T1000 (cell line): ENCODE measurements around the gene METTL26.
"Not testable (repeated sequence)": the region's sequence is repeated elsewhere in the genome, so short reads cannot be mapped to it uniquely, and the experiment has no call there.

Experiments
- DNase-seq: peaks from one replicate; lab custom pipeline; 2025; ENCODE audit warnings: mixed read lengths; lab: John Stamatoyannopoulos, UW

METTL26 gene

DNA sequence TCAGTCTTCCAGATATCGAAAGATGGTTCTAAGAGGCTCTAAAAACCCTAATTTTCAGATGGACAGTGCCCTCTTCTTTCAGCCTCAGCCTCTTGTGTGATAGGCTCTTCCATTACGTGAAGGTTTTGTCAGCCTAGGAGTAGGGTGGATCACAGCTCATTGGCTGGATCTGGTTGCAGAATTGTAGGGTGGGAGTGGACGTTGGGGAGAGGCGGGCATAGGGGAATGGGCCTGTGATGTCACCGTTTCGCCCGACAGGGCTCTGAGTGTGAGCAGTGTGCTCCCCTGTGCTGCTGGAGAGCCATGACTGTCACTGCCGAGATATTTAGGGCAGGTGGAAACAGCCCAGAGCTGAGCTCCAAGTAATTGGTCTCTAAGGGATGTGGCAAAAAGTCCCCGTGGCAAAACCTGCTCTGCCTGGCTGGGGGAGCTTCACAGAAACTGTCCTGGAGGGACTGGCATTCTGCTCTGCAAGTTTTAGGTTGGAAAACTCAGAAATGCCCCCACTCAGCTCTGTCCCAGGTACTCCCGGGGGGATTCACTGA, 11.5 kb downstream of the METTL26 start:
- DNase-seq: no peak

DNA sequence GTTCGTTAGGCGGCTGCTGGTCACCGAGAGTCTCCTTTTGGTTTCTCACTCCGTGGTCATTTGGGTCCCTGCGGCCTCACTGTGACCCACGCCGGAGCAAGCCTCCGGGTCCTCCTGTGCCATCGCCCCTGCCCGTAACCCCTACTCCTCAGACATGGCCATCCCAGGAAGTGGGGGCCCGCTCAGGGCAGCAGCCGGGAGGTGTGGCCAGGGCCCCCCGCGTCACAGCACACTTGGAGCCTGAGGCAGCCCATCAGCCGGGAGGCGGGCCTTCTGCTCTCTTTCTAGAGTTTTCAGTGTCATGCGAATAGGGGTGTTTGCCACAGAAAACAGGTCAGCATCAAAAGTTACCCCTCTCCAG, 13.2 kb downstream of the METTL26 start:
- no peak for DNase-seq

- no peak for DNase-seq
Observed at GRCh38 chr16:621526-622105, 14.5 kb downstream of the METTL26 start.

DNA sequence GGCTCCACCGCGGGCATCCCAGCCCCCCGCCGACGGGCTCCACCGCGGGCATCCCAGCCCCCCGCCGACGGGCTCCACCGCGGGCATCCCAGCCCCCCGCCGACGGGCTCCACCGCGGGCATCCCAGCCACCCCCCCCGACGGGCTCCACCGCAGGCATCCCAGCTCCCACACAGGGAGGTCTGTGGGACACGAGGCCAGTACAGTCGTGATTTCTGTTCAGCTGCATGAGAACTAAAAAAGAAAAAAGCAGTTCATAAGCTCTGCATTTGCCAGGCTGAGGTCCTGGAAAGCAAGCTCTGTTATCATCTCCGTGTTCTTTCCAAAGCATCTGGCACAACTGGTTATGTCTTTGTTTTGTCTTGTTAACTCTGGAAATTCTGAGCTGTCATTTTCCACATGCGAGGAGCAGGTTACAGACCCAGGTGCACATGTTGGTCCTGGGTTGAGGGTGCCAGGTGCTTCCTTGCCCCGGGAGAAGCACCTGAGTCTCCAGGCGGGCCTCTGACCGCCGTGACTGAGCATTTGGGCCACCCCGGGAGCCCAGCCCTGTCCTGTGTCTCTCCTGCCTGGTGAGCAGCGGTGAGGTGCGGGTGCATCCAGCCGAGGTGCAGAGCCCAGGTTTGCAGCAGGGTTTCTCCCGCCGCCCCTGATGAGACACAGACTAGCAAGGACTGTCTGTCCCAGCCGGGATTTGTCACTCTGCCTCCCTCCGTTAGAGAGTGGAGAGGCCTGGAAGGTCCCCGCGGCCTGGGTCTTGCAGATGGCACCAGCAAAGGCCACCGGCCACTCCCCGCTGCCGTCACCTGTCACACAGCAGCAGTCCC, 15.2 kb downstream of the METTL26 start:
- DNase-seq: no peak

GRCh38 chr16:619476-620100, 16.5 kb downstream of the METTL26 start:
- no peak for DNase-seq

GRCh38 chr16:617855-618254, 18.2 kb downstream of the METTL26 start:
- DNase-seq: no peak

DNA sequence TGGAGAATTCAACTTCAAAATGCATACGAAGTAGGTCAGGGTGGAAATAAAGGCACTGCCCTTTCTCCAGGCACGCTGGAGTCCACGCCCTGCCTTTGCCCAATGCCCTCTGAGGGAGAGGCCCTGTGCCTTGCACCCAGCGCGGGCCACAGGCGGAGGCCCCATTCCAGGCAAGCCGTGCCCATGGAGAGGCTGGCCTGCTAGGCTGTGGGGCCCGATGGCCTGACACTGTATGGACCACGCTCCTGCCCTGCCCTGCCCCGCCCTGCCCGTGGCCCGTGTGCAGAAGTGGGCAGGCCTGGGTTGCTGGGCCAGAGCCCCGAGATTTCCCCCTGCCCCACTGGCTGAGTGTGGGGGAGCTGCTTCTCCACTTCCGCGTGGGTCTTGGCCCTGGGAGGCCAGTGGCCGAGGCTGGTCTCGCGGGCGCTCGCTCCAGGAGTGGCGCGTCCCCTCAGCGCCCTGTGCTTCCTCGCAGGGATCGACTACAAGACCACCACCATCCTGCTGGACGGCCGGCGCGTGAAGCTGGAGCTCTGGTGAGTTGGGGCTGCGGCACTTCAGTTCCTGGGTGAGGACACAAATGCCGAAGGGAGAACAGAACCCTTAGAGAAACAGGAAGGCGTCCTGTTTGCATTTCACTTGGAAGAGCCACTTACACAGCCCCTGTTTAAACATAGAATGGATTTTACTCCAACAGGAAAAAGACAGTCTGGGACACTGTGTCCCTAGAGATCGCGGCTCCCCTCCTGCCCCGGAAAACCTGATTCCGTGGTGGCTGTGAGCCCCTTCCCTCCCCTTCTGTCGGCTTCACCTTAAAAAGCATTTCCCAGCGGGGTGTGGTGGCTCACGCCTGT, 19.1 kb downstream of the METTL26 start:
- DNase-seq: no peak

DNA sequence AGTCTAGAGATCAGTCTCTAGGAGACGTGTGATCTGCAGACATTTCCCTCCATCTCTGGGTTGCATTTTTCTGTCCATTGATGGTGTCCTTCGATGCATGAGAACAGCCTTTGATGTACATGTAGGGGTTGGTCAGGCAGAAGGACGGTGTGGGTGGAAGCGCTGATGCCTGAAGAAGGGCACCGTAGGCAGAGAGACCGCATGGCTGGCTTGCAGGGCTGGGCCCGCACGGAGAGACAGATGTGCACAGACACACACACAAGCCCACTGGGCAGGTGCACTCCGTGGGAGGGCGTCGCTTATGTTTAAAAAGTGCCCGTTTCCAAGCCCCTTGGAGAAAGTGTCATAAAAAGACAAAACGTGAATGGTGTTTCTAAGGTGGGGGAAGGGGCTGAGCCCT, 21.0 kb downstream of the METTL26 start:
- no peak for DNase-seq

- DNase-seq: no peak
Observed at GRCh38 chr16:610513-611381, 25.4 kb downstream of the METTL26 start.

GRCh38 chr16:609984-610383, 26.1 kb downstream of the METTL26 start:
- no peak for DNase-seq

- no peak for DNase-seq
Observed at GRCh38 chr16:609316-609715, 26.8 kb downstream of the METTL26 start.

- no peak for DNase-seq
Observed at GRCh38 chr16:608019-608418, 28.1 kb downstream of the METTL26 start.

DNA sequence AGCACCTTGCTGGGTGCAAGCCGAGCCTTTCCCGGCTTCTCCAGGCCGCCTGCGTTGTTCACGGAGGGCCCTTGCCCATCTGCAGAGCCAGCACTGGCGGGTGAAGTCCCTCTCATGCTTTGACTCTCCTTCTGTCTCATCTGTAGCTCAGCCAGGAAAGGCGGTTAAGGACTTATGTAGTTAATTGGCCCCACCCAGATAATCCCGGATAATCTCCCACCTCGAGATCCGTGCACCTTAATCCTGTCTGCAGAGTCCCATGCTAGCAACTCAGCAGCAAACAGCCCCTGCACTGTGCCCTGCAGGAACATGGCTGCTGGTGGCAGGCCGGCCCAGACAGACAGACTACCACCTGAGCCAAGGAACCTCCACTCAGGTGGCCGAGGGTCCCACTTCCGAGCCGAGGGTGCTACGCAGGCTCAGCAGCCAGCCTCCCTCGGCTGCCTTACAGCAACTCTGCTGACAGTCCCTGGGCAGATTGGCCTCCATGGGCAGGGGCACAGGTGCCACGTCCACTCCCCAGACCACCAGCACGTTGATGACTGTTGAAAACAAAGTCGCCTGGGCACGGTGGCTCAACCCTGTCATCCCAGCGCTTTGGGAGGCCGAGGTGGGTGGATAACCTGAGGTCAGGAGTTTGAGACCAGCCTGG, 29.3 kb downstream of the METTL26 start:
- DNase-seq: no peak

DNA sequence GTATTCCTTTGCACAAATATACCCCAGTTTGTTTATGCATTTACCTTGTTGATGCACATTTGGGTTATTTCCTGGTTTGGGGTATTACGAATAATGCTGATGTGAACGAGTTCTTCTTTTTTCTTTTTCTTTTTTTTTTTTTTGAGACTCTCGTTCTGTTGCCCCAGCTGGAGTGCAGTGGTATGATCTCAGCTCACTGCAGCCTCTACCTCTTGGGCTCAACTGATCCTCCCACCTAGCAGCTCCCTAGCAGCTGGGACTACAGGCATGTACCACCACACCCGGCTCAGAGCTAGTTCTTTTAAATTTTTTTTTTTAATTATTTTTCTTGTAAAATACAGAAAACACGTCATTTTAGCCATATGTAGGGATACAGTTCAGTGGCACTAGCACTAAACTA, 32.2 kb downstream of the METTL26 start:
- no peak for DNase-seq

DNA sequence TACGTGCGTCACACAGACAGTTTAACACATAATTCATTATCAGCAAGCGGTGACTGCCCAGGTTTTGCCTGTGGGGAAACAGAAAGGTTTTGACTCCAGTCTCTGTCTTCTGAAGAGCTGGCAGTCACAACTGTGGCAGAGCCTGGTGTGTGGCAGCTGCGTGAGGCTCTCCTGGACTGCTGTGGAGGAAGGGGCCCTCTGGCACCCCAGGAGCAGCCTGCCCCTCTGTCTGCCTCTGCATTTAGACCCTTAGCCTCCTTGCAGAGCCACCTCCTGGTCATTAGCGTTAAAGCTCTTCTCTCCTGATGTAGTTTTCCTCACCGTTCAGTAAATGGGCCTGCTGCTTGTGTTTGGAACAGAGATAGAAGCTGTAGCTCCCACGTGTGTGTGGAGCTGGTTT, 35.3 kb downstream of the METTL26 start:
- DNase-seq: no peak

DNA sequence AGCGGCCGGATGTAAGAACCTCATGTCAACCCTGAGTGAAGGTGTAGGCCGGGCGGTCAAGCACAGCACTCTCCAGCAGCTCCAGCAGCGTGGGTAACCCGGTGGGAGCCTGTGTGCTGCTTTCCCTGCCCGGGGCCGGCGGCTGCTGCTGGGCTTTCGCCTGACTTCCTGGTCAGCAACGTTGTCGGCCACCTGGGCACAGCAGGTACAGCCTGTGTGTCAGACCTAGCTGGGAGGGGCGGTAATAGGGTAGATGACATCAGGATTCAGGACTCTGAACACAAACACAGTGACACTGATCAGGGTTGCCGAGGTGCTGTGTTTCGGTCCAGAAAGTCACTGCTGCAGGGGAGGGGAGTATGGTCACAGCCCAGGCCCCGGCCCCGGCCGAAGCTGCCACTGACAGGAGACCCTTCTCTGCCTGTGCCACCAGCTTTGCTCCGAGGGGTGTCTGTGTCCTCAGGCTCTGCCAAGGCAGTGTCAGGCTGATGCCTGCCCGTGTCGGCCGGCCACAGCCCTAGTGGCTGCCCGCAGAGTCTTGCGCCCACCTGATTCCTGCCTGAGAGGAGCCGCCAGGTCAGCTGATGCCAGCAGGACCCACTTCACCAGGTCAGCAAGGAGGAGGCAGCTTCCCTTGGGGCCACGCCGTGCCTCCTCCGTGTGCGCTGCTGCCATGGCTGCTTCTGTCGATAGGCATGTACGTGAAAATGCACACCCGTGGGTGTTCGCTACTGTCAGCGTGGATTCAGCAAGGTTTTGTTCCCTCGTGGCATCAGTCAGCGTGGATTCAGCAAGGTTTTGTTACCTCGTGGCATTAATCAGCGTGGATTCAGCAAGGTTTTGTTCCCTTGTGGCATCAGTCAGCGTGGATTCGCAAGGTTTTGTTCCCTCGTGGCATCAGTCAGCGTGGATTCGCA, 37.0 kb downstream of the METTL26 start:
- no peak for DNase-seq

- DNase-seq: not testable (repeated sequence)
Observed at GRCh38 chr16:597655-598054, 38.5 kb downstream of the METTL26 start.

DNA sequence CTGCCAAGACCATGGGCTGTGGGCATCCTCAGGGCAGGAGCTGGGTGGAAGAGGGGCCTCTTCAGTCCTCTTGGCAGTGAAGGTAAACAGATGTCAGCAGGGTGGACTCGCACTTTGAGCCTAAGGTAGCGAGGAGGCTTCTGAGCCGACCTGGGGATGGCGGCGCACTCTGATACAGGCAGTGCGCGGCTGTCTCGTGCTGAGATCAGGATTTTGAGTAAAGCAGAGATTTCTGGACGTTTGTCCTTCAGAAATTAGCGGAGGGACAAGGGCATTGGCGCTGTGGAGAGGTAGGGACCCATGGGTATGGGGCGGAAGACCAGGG, 39.4 kb downstream of the METTL26 start:
- no peak for DNase-seq

DNA sequence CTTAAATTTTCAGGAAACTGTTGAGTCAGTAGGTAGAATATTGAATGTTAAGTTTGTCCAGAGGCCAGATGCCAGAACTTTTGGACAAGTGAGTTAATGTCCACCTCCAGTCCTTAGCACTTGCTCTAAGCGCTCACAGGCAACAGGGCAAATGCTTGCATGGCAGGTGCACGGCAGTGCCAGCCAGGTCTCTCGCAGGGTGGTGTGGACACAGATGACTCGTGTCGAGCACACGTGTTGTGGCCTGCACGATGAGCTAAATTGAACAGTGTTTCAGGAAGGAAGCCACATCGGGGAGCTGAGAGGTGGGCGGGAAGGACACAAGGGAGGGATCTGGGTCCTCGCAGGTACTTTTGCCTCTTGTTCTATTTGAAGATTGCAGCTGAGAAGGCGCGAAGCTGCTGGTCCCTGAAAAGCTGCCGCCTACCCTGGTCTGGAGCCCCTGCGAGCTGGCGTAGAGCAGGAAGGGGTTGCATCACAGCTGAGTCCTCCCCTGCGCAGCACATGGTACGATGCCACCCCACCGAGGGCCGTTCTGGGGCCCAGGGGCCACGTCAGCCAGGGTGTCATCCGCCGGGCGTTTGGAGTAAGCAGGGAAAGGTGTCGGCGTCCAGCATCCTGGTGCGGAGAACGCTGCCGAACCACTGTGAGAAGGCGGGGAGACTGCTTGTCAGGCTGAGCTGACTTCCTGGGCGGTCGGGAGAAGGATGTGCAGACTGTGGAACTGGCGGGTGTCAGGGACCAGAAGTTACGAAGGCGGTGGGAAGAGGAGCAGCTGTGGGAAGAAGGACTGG, 40.0 kb downstream of the METTL26 start:
- no peak for DNase-seq
